Endothelial cell of umbilical vein (primary cell): Measurements from ENCODE around the gene PEX5L. TPM values are rescaled to one million over a fixed set of nuclear protein-coding genes. Genes with fewer than 3 reads are reported as not detected.

Experiments used
- BruUV-seq: library from RNA; stranded (reverse); fragments of 400-500 nt; replicated peaks from 2 replicates; lab custom pipeline; 2021; lab: Mats Ljungman, UMichigan
- CTCF ChIA-PET: fragments of 300-600, 350-600 bp; sonication (Branson Sonifier 250); formaldehyde crosslinking; loops from one replicate; lab custom pipeline; 2021; ENCODE audit warnings: antibody characterized with exemption, inconsistent platforms; lab: Charles Lee
- POLR2A ChIA-PET: fragments of 300-600, 350-600 bp; sonication (Branson Sonifier 250); formaldehyde crosslinking; loops from one replicate; lab custom pipeline; 2021; ENCODE audit warnings: antibody characterized with exemption, inconsistent platforms; lab: Charles Lee
- DNase-seq: peaks from one replicate; pipeline ENCODE4 v3.0.0-alpha.2; 2011; ENCODE audit warnings: low read depth, low spot score
- FAIRE-seq: peaks from 2 replicates; lab custom pipeline; 2011; peaks lifted over from hg19 to GRCh38; lab: Jason Lieb, UNC
- H2AFZ ChIP-seq: 2 replicates; pipeline ENCODE4 v1.6.0; 2012; ENCODE audit warnings: low read depth, low read length, control low read depth, inconsistent platforms
- H3K27ac ChIP-seq: 2 replicates; pipeline ENCODE4 v1.5.1; 2011; ENCODE audit warnings: low read depth, mild to moderate bottlenecking, control low read depth, low read length, moderate library complexity; ENCODE audit not compliant: insufficient read depth
- H3K27me3 ChIP-seq, 2 experiments: 2 replicates each; pipeline versions ENCODE4 v1.6.0 to v1.6.1; 2011; ENCODE audit warnings: low read length in 2 of 2, mixed read lengths in 1 of 2; ENCODE audit not compliant: control insufficient read depth in 2 of 2, insufficient read depth in 2 of 2
- H3K36me3 ChIP-seq, 2 experiments: 2 replicates in 1 of 2; 3 replicates in 1 of 2; pipeline ENCODE4 v1.5.1; 2011; ENCODE audit warnings: low read length in 2 of 2, mild to moderate bottlenecking in 1 of 2, moderate library complexity in 1 of 2; ENCODE audit not compliant: control insufficient read depth in 2 of 2, insufficient read depth in 2 of 2; ENCODE audit errors: extremely low read depth in 1 of 2
- H3K4me1 ChIP-seq: 3 replicates; pipeline ENCODE4 v1.5.1; 2011; ENCODE audit warnings: mild to moderate bottlenecking, low read length; ENCODE audit not compliant: control insufficient read depth, insufficient read depth; ENCODE audit errors: extremely low read depth
- H3K4me2 ChIP-seq: 2 replicates; pipeline ENCODE4 v1.6.1; 2011; ENCODE audit warnings: low read length, control low read depth, mixed read lengths; ENCODE audit not compliant: insufficient read depth
- H3K4me3 ChIP-seq, 3 experiments: fragments of 200-600 bp in 1 of 3; sonication (generic), shearing (Covaris generic) in 1 of 3; replicated peaks in 1 of 3; 2 replicates each; pipeline ENCODE4 v1.5.1; 2011 to 2016; ENCODE audit warnings: control low read depth in 3 of 3, low read length in 3 of 3, mild to moderate bottlenecking in 2 of 3, inconsistent platforms in 1 of 3, low read depth in 1 of 3, moderate library complexity in 1 of 3; ENCODE audit not compliant: insufficient read depth in 1 of 3
- H3K79me2 ChIP-seq: 2 replicates; pipeline ENCODE4 v1.6.0; 2012; ENCODE audit warnings: low read length, inconsistent platforms; ENCODE audit not compliant: control insufficient read depth, insufficient read depth
- H3K9ac ChIP-seq: replicated peaks from 2 replicates; pipeline ENCODE3; 2011; ENCODE audit warnings: low read length, control low read depth; ENCODE audit not compliant: insufficient read depth; ENCODE audit errors: extremely low read depth
- H3K9me1 ChIP-seq: replicated peaks from 3 replicates; pipeline ENCODE4 v1.6.0; 2011; ENCODE audit warnings: mild to moderate bottlenecking, low read length; ENCODE audit not compliant: control insufficient read depth, insufficient read depth; ENCODE audit errors: extremely low read depth
- H3K9me3 ChIP-seq: replicated peaks from 2 replicates; pipeline ENCODE4 v1.5.1; 2012; ENCODE audit warnings: low read length, inconsistent platforms; ENCODE audit not compliant: control insufficient read depth, insufficient read depth
- H4K20me1 ChIP-seq: replicated peaks from 2 replicates; pipeline ENCODE3; 2011; ENCODE audit warnings: mild to moderate bottlenecking, low read length; ENCODE audit not compliant: control insufficient read depth, insufficient read depth; ENCODE audit errors: extremely low read depth
- CTCF ChIP-seq, 2 donors: IDR thresholded peaks; 1 replicate in 1 of 2; 2 replicates in 1 of 2; pipeline ENCODE4 v1.5.1; 2011; ENCODE audit warnings: low read length in 2 of 2, mild to moderate bottlenecking in 2 of 2, moderate library complexity in 2 of 2, control low read depth in 1 of 2, inconsistent platforms in 1 of 2, low read depth in 1 of 2; ENCODE audit not compliant: insufficient read depth in 1 of 2; ENCODE audit errors: extremely low read depth in 1 of 2
- GATA2 ChIP-seq: IDR thresholded peaks from 2 replicates; pipeline ENCODE4 v1.7.0; 2011; ENCODE audit warnings: low read depth, mild to moderate bottlenecking, moderate library complexity, mixed read lengths, low read length; ENCODE audit not compliant: insufficient read length, insufficient read depth
- POLR2A ChIP-seq: IDR thresholded peaks from 2 replicates; pipeline ENCODE4 v1.6.1; 2012; ENCODE audit warnings: low read depth, mild to moderate bottlenecking, control low read depth, low read length
- dilution Hi-C: fragments of 300-500 bp; cut with MboI; formaldehyde crosslinking; loops from one replicate; pipeline ENCODE4 v1.15.0; 2019; ENCODE audit warnings: low sequenced_read_pairs; ENCODE audit not compliant: extremely low pct_ligation_motif_present
- intact Hi-C: fragments of 100-400 bp; cut with micrococcal nuclease; formaldehyde crosslinking; loops from one replicate; pipeline ENCODE4 v1.10.0; 2022
- polyA plus RNA-seq, 4 experiments: library from polyadenylated mRNA; depleted of rRNA in 3 of 4; stranded (reverse) in 3 of 4; unstranded in 1 of 4; fragments of >200 nt; gene quantifications; 2 replicates each; pipeline versions ENCODE4 v1.2.1 to v1.2.3, GENCODE V29; 2011 to 2012; ENCODE audit warnings: missing spikeins in 1 of 4
- total RNA-seq: library from RNA; stranded (reverse); gene quantifications from 2 replicates; pipeline ENCODE4 v1.2.3, GENCODE V29; 2021

PEX5L gene
- total and polyA plus RNA-seq, 2 donors (not counting 3 experiments of a cell fraction or from before 2014, with no cell fraction given) = not detected

DNA sequence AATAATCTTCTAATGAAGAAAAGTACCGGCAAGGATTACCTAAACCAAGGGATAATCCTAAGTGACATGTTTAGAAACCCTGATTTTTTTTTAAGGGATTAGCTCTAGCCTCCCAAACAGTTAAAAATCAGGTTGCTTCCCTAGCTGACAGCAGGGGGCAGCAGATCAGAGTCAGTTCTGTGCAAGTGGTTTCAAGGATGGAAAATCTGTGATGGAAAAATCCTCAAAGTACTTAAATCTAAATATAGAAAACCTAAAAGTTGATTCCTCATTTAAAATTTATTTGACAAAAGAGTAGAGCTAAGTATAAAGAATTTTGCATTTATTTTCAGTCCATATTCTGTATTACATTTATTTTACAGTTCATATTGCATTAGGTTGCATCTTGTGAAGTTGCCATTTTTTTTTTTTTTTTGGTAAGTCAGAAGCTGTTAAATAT is 107.6 kb downstream of the PEX5L start:
- Histone ChIP-seq H3K27ac (no peak overlapping the region), H3K9me1 (no peaks in the 10 kb centered on the region), H3K9ac (no peak overlapping the region), H4K20me1 (no peaks in the 10 kb centered on the region), H3K4me1 (no peaks in the 10 kb centered on the region), H2AFZ (no peak overlapping the region), H3K9me3 (no peaks in the 10 kb centered on the region), H3K4me3 (no peak overlapping the region), H3K79me2 (no peaks in the 10 kb centered on the region), H3K36me3 (no peaks in the 10 kb centered on the region), H3K27me3 (no peaks in the 10 kb centered on the region), H3K4me2 (no peak overlapping the region)
- POLR2A ChIA-PET = interaction anchor here (0.6 kb wide), 1 partner anchor 238 kb away, joined by 3 read pairs; no protein-coding TSS in a partner anchor
- DNase-seq = peak; percentile 52
- no TSS peak for BruUV-seq
- CTCF ChIA-PET = interaction anchor here (0.6 to 4.1 kb wide), 33 partner anchors 10 to 1890 kb away, joined by 3 to 230 read pairs (median 5); partner anchors contain the start of genes CCDC39 and TTC14
- TF ChIP-seq CTCF (IDR thresholded peaks at IDR 0.05; ENCODE audit: extremely low read depth in 1 of 2, insufficient read depth in 1 of 2, low read depth in 1 of 2, low read length in 2 of 2) (peak; percentile 59 to 66), POLR2A (no peak)
- peak; percentile 71 for FAIRE-seq
- intact Hi-C loops = loop anchor here (1.0 to 5.0 kb wide), 5 partner anchors 116 to 1248 kb away; partner anchors contain the start of gene TTC14
- dilution Hi-C loops = no loop called here

- CTCF ChIA-PET = interaction anchor here (2.9 to 4.1 kb wide), 2 partner anchors 115 to 667 kb away, joined by 21 to 230 read pairs; no protein-coding TSS in a partner anchor
These were observed 109.5 kb downstream of the PEX5L start for GRCh38 chr3:179927191-179927590.

More at GRCh38 chr3:179927191-179927590, 109.5 kb downstream of the PEX5L start:
- no peaks in the 10 kb centered on the region for H3K9me1 ChIP-seq
- no peak overlapping the region for H3K4me3 ChIP-seq
- FAIRE-seq = no peak
- no peak overlapping the region for H2AFZ ChIP-seq
- no peak overlapping the region for H3K9ac ChIP-seq
- no peaks in the 10 kb centered on the region for H4K20me1 ChIP-seq
- no peak for DNase-seq
- H3K4me2 ChIP-seq = no peak overlapping the region
- no peak for TF ChIP-seq GATA2
- TF ChIP-seq POLR2A = no peak
- intact Hi-C loops (loop anchor here (5.0 kb wide), 2 partner anchors 755 to 1250 kb away; no protein-coding TSS in a partner anchor), dilution Hi-C loops (no loop called here)
- H3K27me3 ChIP-seq = no peaks in the 10 kb centered on the region
- POLR2A ChIA-PET = no interaction called here
- H3K79me2 ChIP-seq = no peaks in the 10 kb centered on the region
- H3K27ac ChIP-seq = no peak overlapping the region
- no TSS peak for BruUV-seq
- H3K9me3 ChIP-seq = no peaks in the 10 kb centered on the region
- no peaks in the 10 kb centered on the region for H3K36me3 ChIP-seq
- H3K4me1 ChIP-seq = no peaks in the 10 kb centered on the region
